OCI-LY1 (cell line): ENCODE results near the gene MS4A8.

ENCODE experiments used
- H2AFZ ChIP-seq: fragments of 200-600 bp; sonication (generic), shearing (Covaris generic); 2 replicates; pipeline ENCODE4 v1.6.0; 2014; ENCODE audit warnings: antibody characterized with exemption, mild to moderate bottlenecking, low read length
- H3F3A ChIP-seq: fragments of 200-600 bp; sonication (generic), shearing (Covaris generic); 2 replicates; pipeline ENCODE4 v1.6.0; 2014; ENCODE audit warnings: mild to moderate bottlenecking, antibody characterized with exemption, low read length, moderate library complexity; ENCODE audit not compliant: insufficient read depth
- H3K27ac ChIP-seq: fragments of 200-600 bp; sonication (generic); 2 replicates; pipeline ENCODE4 v1.5.1; 2014; ENCODE audit warnings: low read length, mixed run types, mild to moderate bottlenecking, low read depth; ENCODE audit not compliant: poor library complexity, severe bottlenecking
- H3K27me3 ChIP-seq: fragments of 200-600 bp; sonication (generic); 2 replicates; pipeline ENCODE4 v1.6.0; 2014; ENCODE audit warnings: antibody characterized with exemption, mild to moderate bottlenecking, low read length, moderate library complexity; ENCODE audit not compliant: insufficient read depth
- H3K36me3 ChIP-seq: fragments of 200-600 bp; sonication (generic); 2 replicates; pipeline ENCODE4 v1.6.1; 2014; ENCODE audit warnings: mild to moderate bottlenecking, antibody characterized with exemption, low read length, moderate library complexity, mixed read lengths; ENCODE audit not compliant: insufficient read depth
- H3K4me1 ChIP-seq: fragments of 200-600 bp; sonication (generic); 2 replicates; pipeline ENCODE4 v1.5.1; 2014; ENCODE audit warnings: mild to moderate bottlenecking, low read length, moderate library complexity; ENCODE audit not compliant: insufficient read depth, severe bottlenecking
- H3K4me2 ChIP-seq: fragments of 200-600 bp; sonication (generic), shearing (Covaris generic); 2 replicates; pipeline ENCODE4 v1.6.1; 2014; ENCODE audit warnings: low read length
- H3K4me3 ChIP-seq: fragments of 200-600 bp; sonication (generic); 2 replicates; pipeline ENCODE4 v1.5.1; 2014; ENCODE audit warnings: low read length, low read depth, mild to moderate bottlenecking, mixed read lengths; ENCODE audit not compliant: poor library complexity, severe bottlenecking
- H3K79me2 ChIP-seq: fragments of 200-600 bp; shearing (Covaris generic); 2 replicates; pipeline ENCODE4 v1.6.1; 2016; ENCODE audit warnings: mixed run types, low read length, mixed read lengths; ENCODE audit not compliant: insufficient read depth
- H3K9ac ChIP-seq: fragments of 200-600 bp; sonication (generic), shearing (Covaris generic); 2 replicates; pipeline ENCODE4 v1.6.1; 2014; ENCODE audit warnings: mild to moderate bottlenecking, low read length, mixed read lengths
- H3K9me2 ChIP-seq: fragments of 200-600 bp; sonication (generic), shearing (Covaris generic); 2 replicates; pipeline ENCODE4 v1.6.1; 2014; ENCODE audit warnings: low read depth, mild to moderate bottlenecking, low read length, mixed read lengths
- H3K9me3 ChIP-seq: fragments of 200-600 bp; shearing (Covaris generic); 2 replicates; pipeline ENCODE4 v1.6.1; 2014; ENCODE audit warnings: low read length, mixed read lengths
- H4K20me1 ChIP-seq: fragments of 200-600 bp; sonication (generic), shearing (Covaris generic); 2 replicates; pipeline ENCODE4 v1.6.0; 2016; ENCODE audit warnings: mild to moderate bottlenecking, low read length; ENCODE audit not compliant: insufficient read depth
- CTCF ChIP-seq: fragments of 200-600 bp; sonication (generic), shearing (Covaris generic); IDR thresholded peaks from 2 replicates; pipeline ENCODE4 v1.5.1; 2017; ENCODE audit warnings: mild to moderate bottlenecking, antibody characterized with exemption, low read length, moderate library complexity, mixed read lengths
- EZH2 ChIP-seq: fragments of 200-600 bp; sonication (generic), shearing (Covaris generic); IDR thresholded peaks from 2 replicates; pipeline ENCODE4 v1.8.0; 2017; ENCODE audit warnings: borderline replicate concordance, mixed run types, mild to moderate bottlenecking, antibody characterized with exemption, low read length, moderate library complexity, mixed read lengths

MS4A8 gene

GRCh38 chr11:60764879-60765278, 65.5 kb downstream of the MS4A8 start:
- Histone ChIP-seq H3F3A (no peaks in the 10 kb centered on the region), H3K4me1 (no peaks in the 10 kb centered on the region), H4K20me1 (no peaks in the 10 kb centered on the region), H3K9me2 (no peaks in the 10 kb centered on the region), H3K9ac (no peak overlapping the region), H3K4me2 (no peak overlapping the region), H3K4me3 (no peak overlapping the region), H3K36me3 (no peaks in the 10 kb centered on the region), H3K27me3 (peaks cover 16% of the 10 kb centered on the region; the same call in 1 of the 2 replicates), H3K79me2 (no peaks in the 10 kb centered on the region), H2AFZ (no peak overlapping the region), H3K27ac (no peak overlapping the region), H3K9me3 (no peaks in the 10 kb centered on the region)
- TF ChIP-seq EZH2 (no peak), CTCF (no peak)

- Histone ChIP-seq H2AFZ (no peak overlapping the region), H3K4me1 (no peaks in the 10 kb centered on the region), H4K20me1 (no peaks in the 10 kb centered on the region), H3K27me3 (peaks cover 11% of the 10 kb centered on the region; the same call in 1 of the 2 replicates), H3K79me2 (no peaks in the 10 kb centered on the region), H3K27ac (no peak overlapping the region), H3K36me3 (no peaks in the 10 kb centered on the region), H3K9me2 (no peaks in the 10 kb centered on the region), H3K9me3 (no peaks in the 10 kb centered on the region), H3K4me3 (no peak overlapping the region), H3K4me2 (no peak overlapping the region), H3F3A (no peaks in the 10 kb centered on the region), H3K9ac (no peak overlapping the region)
- TF ChIP-seq EZH2 (no peak), CTCF (no peak)
Measured at GRCh38 chr11:60765355-60765754, 65.9 kb downstream of the MS4A8 start.
